Astrocyte of the spinal cord (primary cell): ENCODE measurements around the gene RYR1.
A peak's percentile ranks its signal among the peaks of the same experiment; 100 is the strongest.

Source experiments
- DNase-seq: peaks from one replicate; pipeline ENCODE4 v3.0.0; 2011; ENCODE audit warnings: low read depth, low spot score
- H3K4me3 ChIP-seq: 2 replicates; pipeline ENCODE4 v1.5.1; 2011; ENCODE audit warnings: low read depth, mild to moderate bottlenecking, low read length, moderate library complexity
- in situ Hi-C: cut with HindIII; loops from 2 replicates; pipeline ENCODE4 v1.10.0; 2017; ENCODE audit warnings: low sequenced_read_pairs
- TF ChIP-seq, protein P1 (sequence below): IDR thresholded peaks from 2 replicates; pipeline ENCODE4 v1.5.1; 2012; ENCODE audit warnings: low read depth, mild to moderate bottlenecking, low read length, inconsistent platforms

Gene RYR1

GRCh38 chr19:38606131-38606530 is 172.6 kb downstream of the RYR1 start:
- in situ Hi-C loops, result no loop called here
- TF ChIP-seq, protein P1, sequence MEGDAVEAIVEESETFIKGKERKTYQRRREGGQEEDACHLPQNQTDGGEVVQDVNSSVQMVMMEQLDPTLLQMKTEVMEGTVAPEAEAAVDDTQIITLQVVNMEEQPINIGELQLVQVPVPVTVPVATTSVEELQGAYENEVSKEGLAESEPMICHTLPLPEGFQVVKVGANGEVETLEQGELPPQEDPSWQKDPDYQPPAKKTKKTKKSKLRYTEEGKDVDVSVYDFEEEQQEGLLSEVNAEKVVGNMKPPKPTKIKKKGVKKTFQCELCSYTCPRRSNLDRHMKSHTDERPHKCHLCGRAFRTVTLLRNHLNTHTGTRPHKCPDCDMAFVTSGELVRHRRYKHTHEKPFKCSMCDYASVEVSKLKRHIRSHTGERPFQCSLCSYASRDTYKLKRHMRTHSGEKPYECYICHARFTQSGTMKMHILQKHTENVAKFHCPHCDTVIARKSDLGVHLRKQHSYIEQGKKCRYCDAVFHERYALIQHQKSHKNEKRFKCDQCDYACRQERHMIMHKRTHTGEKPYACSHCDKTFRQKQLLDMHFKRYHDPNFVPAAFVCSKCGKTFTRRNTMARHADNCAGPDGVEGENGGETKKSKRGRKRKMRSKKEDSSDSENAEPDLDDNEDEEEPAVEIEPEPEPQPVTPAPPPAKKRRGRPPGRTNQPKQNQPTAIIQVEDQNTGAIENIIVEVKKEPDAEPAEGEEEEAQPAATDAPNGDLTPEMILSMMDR, result no peak
- no peak for DNase-seq
- no peak overlapping the region for H3K4me3 ChIP-seq

- no peak overlapping the region for H3K4me3 ChIP-seq
- TF ChIP-seq, protein P1, result no peak
- no peak for DNase-seq
- in situ Hi-C loops, result no loop called here
Measured at GRCh38 chr19:38614289-38614688, 180.8 kb downstream of the RYR1 start.

- no peak for DNase-seq
- H3K4me3 ChIP-seq, result no peak overlapping the region
- in situ Hi-C loops, result no loop called here
- TF ChIP-seq, protein P1, result no peak
Measured at GRCh38 chr19:38615007-38615581, 181.6 kb downstream of the RYR1 start.

DNA sequence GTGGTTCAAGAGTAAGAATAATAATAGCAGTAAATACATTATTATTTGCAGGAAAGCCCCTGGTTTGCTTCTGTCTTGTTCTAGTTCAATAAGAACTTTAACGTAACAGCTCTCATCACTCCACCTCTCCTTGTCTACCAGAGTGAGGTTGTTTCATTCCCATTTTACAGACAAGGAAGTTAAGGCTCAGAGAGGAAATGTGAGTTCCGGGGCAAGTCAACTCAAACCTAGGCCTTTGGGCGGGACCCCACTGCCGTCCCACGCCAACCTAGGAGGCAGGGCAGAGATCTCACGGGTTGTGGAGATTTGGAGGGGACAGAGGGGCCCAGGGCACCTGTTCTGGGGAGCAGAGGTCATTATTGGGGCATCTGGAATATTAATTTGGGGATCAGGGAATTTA is 182.8 kb downstream of the RYR1 start:
- TF ChIP-seq, protein P1, result no peak
- H3K4me3 ChIP-seq, result no peak overlapping the region
- DNase-seq, result no peak
- in situ Hi-C loops, result no loop called here

GRCh38 chr19:38617283-38617763 is 183.8 kb downstream of the RYR1 start:
- DNase-seq, result no peak
- TF ChIP-seq, protein P1, result no peak
- H3K4me3 ChIP-seq, result no peak overlapping the region
- in situ Hi-C loops, result no loop called here

GRCh38 chr19:38617764-38618589 is 184.5 kb downstream of the RYR1 start, which contains the start of gene MAP4K1:
Gene MAP4K1, minus strand, starts transcription at chr19:38617953. Its CDS starts 58 bp downstream, at chr19:38617895.
- TF ChIP-seq, protein P1, result no peak
- peak within 1 kb of the TSS; percentile 82 for H3K4me3 ChIP-seq
- in situ Hi-C loops, result no loop called here
- no peak for DNase-seq
